A549 (cell line): ENCODE results near the gene GPR35.

Experiments
- CTCF ChIP-seq: fragments of >200 bp; sonication (Bioruptor Twin); formaldehyde crosslinking; IDR thresholded peaks from 3 replicates; pipeline ENCODE4 v1.5.1; 2016
- JUN ChIP-seq, 2 experiments: fragments of >200 bp; sonication (Bioruptor Twin); formaldehyde crosslinking; IDR thresholded peaks; 2 replicates in 1 of 2; 3 replicates in 1 of 2; pipeline ENCODE4 v1.6.1; 2016 to 2017
- NR3C1 ChIP-seq: fragments of >200 bp; sonication (Bioruptor Twin); formaldehyde crosslinking; IDR thresholded peaks from 3 replicates; pipeline ENCODE4 v1.6.1; 2017
- POLR2A ChIP-seq: IDR thresholded peaks from 2 replicates; pipeline ENCODE4 v1.6.1; 2012; ENCODE audit warnings: mild to moderate bottlenecking, low read length
- RCOR1 ChIP-seq: fragments of 150-350 bp; IDR thresholded peaks from 2 replicates; pipeline ENCODE4 v1.6.1; 2014; ENCODE audit warnings: antibody characterized with exemption, low read length, low read depth

- TF ChIP-seq NR3C1 (no peak), CTCF (no peak), POLR2A (no peak), JUN (IDR thresholded peaks at IDR 0.05) (no peak), RCOR1 (no peak)
These were observed 47.5 kb downstream of the GPR35 start for GRCh38 chr2:240672701-240673190.
